ENCODE data around the gene PAK6.

DNA sequence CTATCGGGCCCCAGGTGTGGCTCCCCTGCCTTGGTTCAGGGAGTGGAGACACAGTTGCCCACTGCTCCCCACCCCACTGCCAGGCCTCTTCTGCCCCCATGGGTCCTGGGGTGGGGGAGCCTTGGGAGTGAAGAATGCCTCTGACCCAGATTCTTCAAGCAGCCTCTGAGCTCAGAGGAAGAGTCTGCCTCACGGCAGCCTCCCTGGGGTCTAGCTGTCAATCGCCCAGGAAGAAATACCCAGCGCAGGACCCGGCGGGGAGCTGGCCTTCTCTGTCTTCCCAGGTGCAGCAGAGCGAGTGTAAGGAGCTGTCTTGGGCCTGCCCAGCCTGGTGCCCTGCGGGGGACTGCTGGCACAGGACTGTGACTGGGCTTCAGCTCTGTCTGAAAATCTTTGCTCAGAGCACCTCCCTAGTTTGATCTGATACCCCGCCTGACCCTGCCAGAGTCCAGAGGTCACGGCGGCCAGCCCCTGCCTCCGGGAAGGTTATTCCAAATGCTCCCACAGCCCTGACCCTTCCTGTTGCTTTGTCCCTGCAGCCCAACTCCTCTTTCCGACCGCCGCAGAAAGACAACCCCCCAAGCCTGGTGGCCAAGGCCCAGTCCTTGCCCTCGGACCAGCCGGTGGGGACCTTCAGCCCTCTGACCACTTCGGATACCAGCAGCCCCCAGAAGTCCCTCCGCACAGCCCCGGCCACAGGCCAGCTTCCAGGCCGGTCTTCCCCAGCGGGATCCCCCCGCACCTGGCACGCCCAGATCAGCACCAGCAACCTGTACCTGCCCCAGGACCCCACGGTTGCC is 33.0 kb downstream of the PAK6 start:
- TF ChIP-seq POLR2A (conservative IDR thresholded peaks at IDR 0.05): no peak
- TF ChIP-seq, protein P1, sequence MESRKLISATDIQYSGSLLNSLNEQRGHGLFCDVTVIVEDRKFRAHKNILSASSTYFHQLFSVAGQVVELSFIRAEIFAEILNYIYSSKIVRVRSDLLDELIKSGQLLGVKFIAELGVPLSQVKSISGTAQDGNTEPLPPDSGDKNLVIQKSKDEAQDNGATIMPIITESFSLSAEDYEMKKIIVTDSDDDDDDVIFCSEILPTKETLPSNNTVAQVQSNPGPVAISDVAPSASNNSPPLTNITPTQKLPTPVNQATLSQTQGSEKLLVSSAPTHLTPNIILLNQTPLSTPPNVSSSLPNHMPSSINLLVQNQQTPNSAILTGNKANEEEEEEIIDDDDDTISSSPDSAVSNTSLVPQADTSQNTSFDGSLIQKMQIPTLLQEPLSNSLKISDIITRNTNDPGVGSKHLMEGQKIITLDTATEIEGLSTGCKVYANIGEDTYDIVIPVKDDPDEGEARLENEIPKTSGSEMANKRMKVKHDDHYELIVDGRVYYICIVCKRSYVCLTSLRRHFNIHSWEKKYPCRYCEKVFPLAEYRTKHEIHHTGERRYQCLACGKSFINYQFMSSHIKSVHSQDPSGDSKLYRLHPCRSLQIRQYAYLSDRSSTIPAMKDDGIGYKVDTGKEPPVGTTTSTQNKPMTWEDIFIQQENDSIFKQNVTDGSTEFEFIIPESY (CRISPR knock-in tag; IDR thresholded peaks at IDR 0.05): no peak
- TF ChIP-seq IRF2 (CRISPR knock-in tag; IDR thresholded peaks at IDR 0.05): no peak
- no peak for TF ChIP-seq U2AF1 (optimal IDR thresholded peaks at IDR 0.05; ENCODE audit: low read depth, low read length)
- TF ChIP-seq, protein P2, sequence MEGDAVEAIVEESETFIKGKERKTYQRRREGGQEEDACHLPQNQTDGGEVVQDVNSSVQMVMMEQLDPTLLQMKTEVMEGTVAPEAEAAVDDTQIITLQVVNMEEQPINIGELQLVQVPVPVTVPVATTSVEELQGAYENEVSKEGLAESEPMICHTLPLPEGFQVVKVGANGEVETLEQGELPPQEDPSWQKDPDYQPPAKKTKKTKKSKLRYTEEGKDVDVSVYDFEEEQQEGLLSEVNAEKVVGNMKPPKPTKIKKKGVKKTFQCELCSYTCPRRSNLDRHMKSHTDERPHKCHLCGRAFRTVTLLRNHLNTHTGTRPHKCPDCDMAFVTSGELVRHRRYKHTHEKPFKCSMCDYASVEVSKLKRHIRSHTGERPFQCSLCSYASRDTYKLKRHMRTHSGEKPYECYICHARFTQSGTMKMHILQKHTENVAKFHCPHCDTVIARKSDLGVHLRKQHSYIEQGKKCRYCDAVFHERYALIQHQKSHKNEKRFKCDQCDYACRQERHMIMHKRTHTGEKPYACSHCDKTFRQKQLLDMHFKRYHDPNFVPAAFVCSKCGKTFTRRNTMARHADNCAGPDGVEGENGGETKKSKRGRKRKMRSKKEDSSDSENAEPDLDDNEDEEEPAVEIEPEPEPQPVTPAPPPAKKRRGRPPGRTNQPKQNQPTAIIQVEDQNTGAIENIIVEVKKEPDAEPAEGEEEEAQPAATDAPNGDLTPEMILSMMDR (IDR thresholded peaks at IDR 0.05 in 2 of 3, conservative IDR thresholded peaks at IDR 0.05 in 1 of 3; ENCODE audit: insufficient read depth in 2 of 3, low read depth in 1 of 3, low read length in 3 of 3): no peak
- TF ChIP-seq, protein P3, sequence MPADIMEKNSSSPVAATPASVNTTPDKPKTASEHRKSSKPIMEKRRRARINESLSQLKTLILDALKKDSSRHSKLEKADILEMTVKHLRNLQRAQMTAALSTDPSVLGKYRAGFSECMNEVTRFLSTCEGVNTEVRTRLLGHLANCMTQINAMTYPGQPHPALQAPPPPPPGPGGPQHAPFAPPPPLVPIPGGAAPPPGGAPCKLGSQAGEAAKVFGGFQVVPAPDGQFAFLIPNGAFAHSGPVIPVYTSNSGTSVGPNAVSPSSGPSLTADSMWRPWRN (IDR thresholded peaks at IDR 0.05; ENCODE audit: low read depth): no peak

All from K562 (cell line).